Mucosa of rectum (tissue), 2 donors: Measurements from ENCODE around the gene FERMT3.
A peak's percentile ranks its signal among the peaks of the same experiment; 100 is the strongest.

Experiments used
- H3K27ac ChIP-seq, 2 donors: one replicate each; pipeline ENCODE4 v1.7.0; 2013; ENCODE audit warnings: inconsistent platforms in 2 of 2, low read depth in 2 of 2, low read length in 2 of 2
- H3K27me3 ChIP-seq, 2 donors: one replicate each; pipeline ENCODE4 v1.7.0; 2013; ENCODE audit warnings: low read length in 2 of 2; ENCODE audit not compliant: control insufficient read depth in 2 of 2, insufficient read depth in 2 of 2
- H3K36me3 ChIP-seq, 2 donors: one replicate each; pipeline ENCODE4 v1.7.0; 2013; ENCODE audit warnings: low read length in 2 of 2; ENCODE audit not compliant: control insufficient read depth in 2 of 2, insufficient read depth in 2 of 2
- H3K4me1 ChIP-seq, 2 donors: one replicate each; pipeline ENCODE4 v1.7.0; 2013; ENCODE audit warnings: low read length in 2 of 2, mild to moderate bottlenecking in 1 of 2; ENCODE audit not compliant: control insufficient read depth in 2 of 2, insufficient read depth in 2 of 2
- H3K4me3 ChIP-seq, 2 donors: one replicate each; pipeline ENCODE4 v1.7.0; 2013; ENCODE audit warnings: low read length in 2 of 2
- H3K9ac ChIP-seq, 2 donors: one replicate each; pipeline ENCODE4 v1.7.0; 2013; ENCODE audit warnings: low read length in 2 of 2, low read depth in 1 of 2, mild to moderate bottlenecking in 1 of 2
- H3K9me3 ChIP-seq, 2 donors: one replicate each; pipeline ENCODE4 v1.7.0; 2013; ENCODE audit warnings: low read length in 2 of 2; ENCODE audit not compliant: control insufficient read depth in 2 of 2
- donor health status: healthy.
- donor health status: Normal muscosa, but diverticular disease.

The FERMT3 gene

DNA sequence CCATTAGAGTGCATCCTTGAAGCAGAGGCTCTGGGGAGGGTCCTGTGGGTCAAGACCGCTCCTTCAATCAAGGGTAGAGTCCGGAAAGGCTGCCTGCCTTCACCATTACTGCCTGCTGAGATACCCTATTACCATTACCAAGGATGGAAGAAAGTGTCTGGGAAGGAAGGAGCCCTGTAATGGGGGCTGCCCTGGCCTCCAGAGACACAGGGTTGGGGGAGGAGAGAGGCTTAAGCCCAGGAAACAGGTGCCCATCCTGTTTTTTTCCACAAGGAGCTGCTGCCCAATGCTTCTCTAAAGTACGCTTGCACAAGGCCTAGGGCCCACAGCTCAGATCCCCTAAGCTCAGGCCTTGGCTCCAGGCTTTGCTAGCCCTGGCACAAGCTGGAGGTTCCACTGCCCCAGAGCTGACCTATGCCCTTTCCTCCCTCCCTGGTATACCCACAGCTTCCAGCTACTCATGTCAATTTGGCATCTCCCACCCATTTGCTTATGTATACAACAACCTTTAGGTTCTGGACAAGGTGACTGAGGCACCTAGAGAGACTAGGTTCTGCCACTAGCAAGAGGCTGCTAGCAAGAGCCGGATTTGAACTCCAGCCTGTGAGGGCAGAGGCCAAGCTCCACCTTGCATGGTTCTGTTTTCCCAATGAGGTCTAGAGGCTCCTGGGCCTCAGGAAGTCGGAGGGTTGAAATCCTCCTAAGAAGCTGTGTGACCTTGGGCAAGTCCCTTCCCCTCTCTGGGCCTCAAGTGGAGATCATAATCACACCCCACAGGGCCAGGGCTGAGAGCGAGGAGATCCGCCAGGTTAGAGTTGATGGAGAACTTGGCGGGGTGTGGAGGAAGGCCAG, 43.3 kb downstream of the FERMT3 start:
- Histone ChIP-seq H3K4me3 (no peak overlapping the region), H3K9ac (no peak overlapping the region), H3K9me3 (no peaks in the 10 kb centered on the region), H3K27me3 (no peaks in the 10 kb centered on the region), H3K27ac (no peak overlapping the region), H3K4me1 (peaks cover 41 to 42% of the 10 kb centered on the region in 2 donors), H3K36me3 (peaks cover 4% of the 10 kb centered on the region in 2 donors)

DNA sequence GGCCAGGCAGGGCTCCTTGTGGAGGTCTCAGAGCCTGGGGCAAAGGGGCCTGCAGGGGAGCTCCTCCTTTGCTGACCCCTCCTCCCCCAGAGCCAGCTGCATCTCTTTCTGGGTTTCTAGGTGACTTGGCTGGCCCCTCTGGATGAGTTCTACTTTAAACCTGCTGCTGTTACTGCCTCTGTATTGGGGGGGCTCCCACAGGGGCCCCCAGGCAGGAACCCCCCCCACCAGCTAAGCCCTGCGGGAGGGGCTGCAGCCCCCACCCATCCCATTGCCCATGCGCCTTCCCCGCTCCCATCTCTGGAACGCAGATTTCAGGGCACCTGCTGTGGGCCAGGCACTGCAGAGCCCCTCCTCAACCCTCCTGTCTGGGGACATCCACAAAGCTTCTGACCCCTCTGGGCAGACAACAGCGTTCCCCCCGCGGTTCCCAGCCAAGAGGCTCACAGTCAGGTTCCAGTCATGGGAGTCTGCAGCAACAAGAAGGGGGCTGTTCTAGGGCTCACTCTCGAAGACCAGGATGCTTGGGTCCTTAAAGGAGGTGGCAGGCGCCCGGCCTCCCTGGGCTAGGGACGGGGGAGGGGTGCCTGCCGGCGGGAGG, 44.0 kb downstream of the FERMT3 start:
- Histone ChIP-seq H3K9ac (peak overlapping the region in 1 of 2 donors; percentile 76), H3K4me1 (peaks cover 35 to 36% of the 10 kb centered on the region in 2 donors), H3K27ac (no peak overlapping the region), H3K27me3 (no peaks in the 10 kb centered on the region), H3K4me3 (peak overlapping the region; percentile 73), H3K9me3 (no peaks in the 10 kb centered on the region), H3K36me3 (peaks cover 11% of the 10 kb centered on the region in 2 donors)

DNA sequence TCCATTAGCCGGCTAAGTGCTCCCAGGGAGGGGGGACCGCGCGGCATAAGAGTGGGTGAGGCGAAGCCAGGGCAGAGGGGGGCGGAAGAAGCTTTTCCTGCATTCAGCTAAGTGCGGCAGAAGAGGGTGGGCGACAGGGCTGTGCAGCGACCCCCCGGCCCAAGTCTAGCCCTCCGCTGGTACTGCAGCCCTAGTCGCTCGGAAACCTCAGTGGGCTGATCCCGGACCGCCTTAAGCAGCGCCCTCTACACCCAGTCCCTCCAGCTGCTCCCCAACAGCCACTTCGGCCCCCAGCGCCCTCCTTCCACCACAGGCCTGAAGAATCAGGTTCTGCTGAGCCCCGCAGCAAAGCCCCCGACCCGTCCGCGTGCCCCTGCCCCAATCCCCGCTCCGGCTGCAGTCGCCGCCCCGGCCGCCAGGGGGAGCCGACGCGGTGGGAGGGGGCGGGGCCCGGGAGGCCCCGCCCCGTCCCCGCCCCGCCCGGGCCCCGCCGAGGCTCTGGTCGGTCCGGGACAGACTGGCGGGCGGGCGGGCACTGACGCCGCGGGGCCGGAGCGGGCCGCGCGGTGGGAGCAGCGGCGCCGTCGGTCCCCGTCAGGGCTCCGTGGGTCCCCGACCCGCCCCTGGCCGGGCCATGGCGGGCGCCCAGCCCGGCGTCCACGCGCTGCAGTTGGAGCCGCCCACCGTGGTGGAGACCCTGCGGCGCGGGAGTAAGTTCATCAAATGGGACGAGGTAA, 44.7 kb downstream of the FERMT3 start, which contains the start of gene PLCB3:
Gene PLCB3, plus strand, starts transcription at position 515 of the 737 bp plus-strand sequence. Its CDS starts 120 bp downstream, at position 635.
- Histone ChIP-seq H3K9ac (peak within 1 kb of the TSS; percentile 84 to 93), H3K27ac (peak within 1 kb of the TSS; percentile 85 to 86), H3K9me3 (no peaks in the 10 kb centered on the region), H3K27me3 (no peaks in the 10 kb centered on the region), H3K4me3 (peak within 1 kb of the TSS; percentile 81 to 85), H3K36me3 (peaks cover 17% of the 10 kb centered on the region in 2 donors), H3K4me1 (peaks cover 30% of the 10 kb centered on the region in 2 donors)

DNA sequence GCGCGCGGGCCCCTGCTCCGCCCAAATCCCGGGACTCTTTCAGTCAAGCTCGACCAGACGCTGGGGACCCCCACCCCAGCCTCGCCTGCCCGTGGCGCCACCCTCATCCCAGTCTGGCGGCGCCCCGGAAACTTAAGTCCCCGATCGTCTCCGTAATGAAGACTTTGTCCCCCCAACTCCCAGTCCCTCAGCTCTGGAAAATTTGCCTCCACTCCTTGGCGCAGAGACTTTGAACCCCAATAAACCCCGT, 45.2 kb downstream of the FERMT3 start:
- H3K9me3 ChIP-seq, result no peaks in the 10 kb centered on the region
- H3K4me1 ChIP-seq, result peaks cover 30% of the 10 kb centered on the region in 2 donors
- H3K27ac ChIP-seq, result peak overlapping the region; percentile 85 to 86
- no peaks in the 10 kb centered on the region for H3K27me3 ChIP-seq
- peak overlapping the region; percentile 84 to 93 for H3K9ac ChIP-seq
- peak overlapping the region; percentile 81 to 85 for H3K4me3 ChIP-seq
- H3K36me3 ChIP-seq, result peaks cover 22% of the 10 kb centered on the region in 2 donors

DNA sequence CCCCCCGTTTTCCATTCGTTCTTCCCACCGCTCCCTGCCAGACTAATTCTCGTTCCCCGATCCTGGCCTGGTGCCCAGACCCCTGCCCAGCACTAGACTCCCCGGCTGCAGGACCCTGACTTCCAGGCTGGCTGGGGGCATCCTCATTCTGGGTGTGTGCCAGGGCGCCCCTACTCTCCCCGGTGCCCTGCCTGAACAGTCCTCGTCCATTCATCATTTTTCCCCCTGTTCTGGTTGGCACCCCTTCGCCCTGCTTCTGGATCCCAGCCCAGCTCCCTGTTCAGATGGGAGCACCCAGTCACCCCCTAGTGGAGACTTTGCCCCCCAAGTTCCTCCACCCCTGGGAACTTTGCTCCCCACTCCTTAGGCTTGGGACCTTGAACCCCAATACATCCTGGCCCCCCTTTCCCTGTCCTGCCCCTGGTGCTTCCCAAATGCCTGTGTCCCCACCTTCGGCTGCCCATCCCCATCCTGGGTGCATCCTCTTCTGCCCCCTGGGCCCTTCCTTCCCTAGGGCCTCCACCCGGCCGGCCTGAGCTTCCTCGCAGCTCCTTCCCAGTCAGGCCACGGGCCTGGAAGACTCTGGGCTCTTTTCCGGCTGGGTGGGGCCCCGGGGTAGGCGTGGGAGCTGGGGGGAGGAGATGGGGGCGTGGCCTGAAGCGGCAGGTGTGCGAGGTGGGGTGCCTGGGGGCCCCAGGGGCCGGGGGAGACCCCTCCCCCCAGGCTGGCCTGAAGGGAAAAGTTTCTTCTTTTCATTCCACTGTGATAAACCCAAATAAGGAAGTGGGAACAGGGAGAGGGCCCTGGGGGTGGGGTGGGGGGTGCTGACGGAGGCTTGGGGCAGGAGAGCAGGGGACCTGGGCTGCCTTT, 45.7 kb downstream of the FERMT3 start:
- peak overlapping the region; percentile 84 to 93 for H3K9ac ChIP-seq
- H3K9me3 ChIP-seq, result no peaks in the 10 kb centered on the region
- H3K27ac ChIP-seq, result peak overlapping the region; percentile 85 to 86
- H3K4me3 ChIP-seq, result peak overlapping the region; percentile 81 to 85
- peaks cover 22 to 23% of the 10 kb centered on the region in 2 donors for H3K36me3 ChIP-seq
- peaks cover 26 to 30% of the 10 kb centered on the region in 2 donors for H3K4me1 ChIP-seq
- H3K27me3 ChIP-seq, result no peaks in the 10 kb centered on the region

DNA sequence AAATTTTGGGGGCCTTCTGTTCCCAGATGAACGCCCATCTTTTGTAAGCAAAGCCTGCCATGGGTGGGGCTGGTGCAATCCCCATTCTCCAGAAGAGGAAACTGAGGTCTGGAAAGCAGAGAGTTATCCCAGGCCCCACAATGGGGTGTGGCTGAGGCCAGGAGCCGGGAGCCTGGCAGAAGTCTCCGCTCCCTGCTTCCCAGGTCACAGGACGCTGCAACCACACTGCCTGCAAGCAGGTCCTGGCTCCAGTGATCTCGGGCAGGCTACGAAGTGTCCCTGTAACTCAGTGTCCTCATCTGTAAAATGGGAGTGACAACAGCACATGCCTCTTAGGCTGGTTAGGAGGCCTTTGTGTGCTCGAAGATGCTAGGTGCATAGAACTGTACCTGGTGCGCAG, 46.5 kb downstream of the FERMT3 start:
- Histone ChIP-seq H3K4me1 (peaks cover 20 to 25% of the 10 kb centered on the region in 2 donors), H3K27me3 (no peaks in the 10 kb centered on the region), H3K4me3 (peak overlapping the region; percentile 37 to 81), H3K9ac (peak overlapping the region in 1 of 2 donors; percentile 57), H3K27ac (peak overlapping the region in 1 of 2 donors; percentile 85), H3K36me3 (peaks cover 22 to 27% of the 10 kb centered on the region in 2 donors), H3K9me3 (no peaks in the 10 kb centered on the region)

DNA sequence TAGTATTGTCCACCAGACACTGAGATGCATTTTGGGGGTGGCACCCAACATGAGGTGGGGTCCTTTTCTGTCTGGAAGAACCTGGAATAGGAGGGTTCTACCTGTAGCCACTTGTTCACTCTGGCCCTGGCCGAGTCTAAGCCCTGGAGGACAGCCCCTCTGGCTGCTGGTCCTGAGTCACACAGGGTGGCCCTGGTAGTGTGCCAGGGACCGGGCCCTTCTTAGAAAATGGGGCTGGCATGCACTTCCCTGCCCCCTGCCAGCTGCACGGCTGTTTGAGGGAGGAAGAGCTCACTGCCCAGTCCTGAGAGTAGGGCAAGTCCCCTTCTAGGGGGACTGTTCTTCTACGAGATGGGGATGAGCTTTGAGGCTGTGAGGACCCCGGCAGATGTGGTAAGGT, 47.0 kb downstream of the FERMT3 start:
- H3K9me3 ChIP-seq, result no peaks in the 10 kb centered on the region
- peaks cover 22 to 32% of the 10 kb centered on the region in 2 donors for H3K36me3 ChIP-seq
- peak overlapping the region in 1 of 2 donors; percentile 37 for H3K4me3 ChIP-seq
- no peaks in the 10 kb centered on the region for H3K27me3 ChIP-seq
- peaks cover 20 to 23% of the 10 kb centered on the region in 2 donors for H3K4me1 ChIP-seq
- no peak overlapping the region for H3K27ac ChIP-seq
- H3K9ac ChIP-seq, result peak overlapping the region in 1 of 2 donors; percentile 57

DNA sequence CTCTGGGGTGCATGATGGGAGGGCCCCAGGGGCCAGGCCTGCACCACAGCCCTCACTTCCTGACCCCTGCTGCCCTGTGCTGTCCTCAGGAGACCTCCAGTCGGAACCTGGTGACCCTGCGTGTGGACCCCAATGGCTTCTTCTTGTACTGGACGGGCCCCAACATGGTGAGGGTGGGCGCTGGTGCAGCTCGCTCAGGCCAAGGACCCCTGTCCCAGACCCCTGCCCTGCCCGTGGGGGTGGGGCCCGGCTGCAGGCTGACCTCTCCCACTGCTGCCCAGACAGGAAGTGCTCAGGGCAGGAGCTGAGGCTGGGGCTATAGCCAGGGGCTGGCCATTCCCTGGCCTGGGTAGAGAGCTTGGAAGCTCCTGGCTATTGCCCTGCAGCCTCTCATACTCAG, 47.8 kb downstream of the FERMT3 start:
- no peak overlapping the region for H3K27ac ChIP-seq
- no peaks in the 10 kb centered on the region for H3K27me3 ChIP-seq
- H3K9ac ChIP-seq, result no peak overlapping the region
- H3K36me3 ChIP-seq, result peaks cover 28 to 37% of the 10 kb centered on the region in 2 donors
- H3K4me3 ChIP-seq, result no peak overlapping the region
- peaks cover 20 to 23% of the 10 kb centered on the region in 2 donors for H3K4me1 ChIP-seq
- no peaks in the 10 kb centered on the region for H3K9me3 ChIP-seq
